ENCODE results near the gene GPR68. TPM values are rescaled to one million over a fixed set of nuclear protein-coding genes. Genes with fewer than 3 reads are reported as not detected.
A peak's percentile ranks its signal among the peaks of the same experiment; 100 is the strongest.

The GPR68 gene
- total RNA-seq = 5.7 and 6.0 TPM in 2 replicates

GRCh38 chr14:91244501-91244901 is at the start of gene GPR68:
TSS of gene GPR68 (minus strand) at chr14:91244704. CDS start at chr14:91235050, 9,654 bp downstream.
- Mint-ChIP-seq H3K9me3 (peaks cover 5% of the 10 kb centered on the region), H3K4me3 (ENCODE audit: low read depth) (peak within 1 kb of the TSS; percentile 84), H3K27ac (peak within 1 kb of the TSS; percentile 84), H3K4me1 (ENCODE audit: low read depth) (peaks cover 78% of the 10 kb centered on the region), H3K27me3 (ENCODE audit: low read depth) (no peaks in the 10 kb centered on the region), H3K36me3 (ENCODE audit: low read depth) (peaks cover 57% of the 10 kb centered on the region)
- peak; percentile 28 for DNase-seq (ENCODE audit: low spot score)
- intact Hi-C loops (cut with micrococcal nuclease) = loop anchor here (10.0 kb wide), 1 partner anchor 860 kb away; no protein-coding TSS in a partner anchor

- DNase-seq (ENCODE audit: low spot score) = no peak
- peaks cover 93% of the 10 kb centered on the region for H3K36me3 Mint-ChIP-seq (ENCODE audit: low read depth)
- no peaks in the 10 kb centered on the region for H3K9me3 Mint-ChIP-seq
- no peak overlapping the region for H3K4me3 Mint-ChIP-seq (ENCODE audit: low read depth)
- intact Hi-C loops (cut with micrococcal nuclease) = no loop called here
- peaks cover 5% of the 10 kb centered on the region for H3K4me1 Mint-ChIP-seq (ENCODE audit: low read depth)
- peak overlapping the region; percentile 29 for H3K27ac Mint-ChIP-seq
- H3K27me3 Mint-ChIP-seq (ENCODE audit: low read depth) = no peaks in the 10 kb centered on the region
These were observed 49.6 kb upstream of the GPR68 start for GRCh38 chr14:91294153-91294552.

- Mint-ChIP-seq H3K27me3 (ENCODE audit: low read depth) (no peaks in the 10 kb centered on the region), H3K4me3 (ENCODE audit: low read depth) (no peak overlapping the region), H3K27ac (no peak overlapping the region), H3K9me3 (no peaks in the 10 kb centered on the region), H3K4me1 (ENCODE audit: low read depth) (peaks cover 2% of the 10 kb centered on the region), H3K36me3 (ENCODE audit: low read depth) (peaks cover 90% of the 10 kb centered on the region)
- no peak for DNase-seq (ENCODE audit: low spot score)
- intact Hi-C loops (cut with micrococcal nuclease) = no loop called here
These were observed 48.8 kb upstream of the GPR68 start for GRCh38 chr14:91293281-91293680.

- Mint-ChIP-seq H3K36me3 (ENCODE audit: low read depth) (peaks cover 90% of the 10 kb centered on the region), H3K27ac (peak overlapping the region; percentile 20), H3K9me3 (no peaks in the 10 kb centered on the region), H3K27me3 (ENCODE audit: low read depth) (no peaks in the 10 kb centered on the region), H3K4me3 (ENCODE audit: low read depth) (no peak overlapping the region), H3K4me1 (ENCODE audit: low read depth) (peaks cover 2% of the 10 kb centered on the region)
- DNase-seq (ENCODE audit: low spot score) = no peak
- intact Hi-C loops (cut with micrococcal nuclease) = no loop called here
These were observed 48.0 kb upstream of the GPR68 start for GRCh38 chr14:91292491-91292890.

GRCh38 chr14:91291786-91292405 is 47.4 kb upstream of the GPR68 start:
- DNase-seq (ENCODE audit: low spot score) = no peak
- Mint-ChIP-seq H3K4me3 (ENCODE audit: low read depth) (no peak overlapping the region), H3K27me3 (ENCODE audit: low read depth) (no peaks in the 10 kb centered on the region), H3K27ac (no peak overlapping the region), H3K36me3 (ENCODE audit: low read depth) (peaks cover 90% of the 10 kb centered on the region), H3K9me3 (no peaks in the 10 kb centered on the region), H3K4me1 (ENCODE audit: low read depth) (peaks cover 2% of the 10 kb centered on the region)
- intact Hi-C loops (cut with micrococcal nuclease) = no loop called here

GRCh38 chr14:91290986-91291385 is 46.5 kb upstream of the GPR68 start:
- intact Hi-C loops (cut with micrococcal nuclease) = no loop called here
- Mint-ChIP-seq H3K4me3 (ENCODE audit: low read depth) (no peak overlapping the region), H3K4me1 (ENCODE audit: low read depth) (peaks cover 5% of the 10 kb centered on the region), H3K27ac (no peak overlapping the region), H3K27me3 (ENCODE audit: low read depth) (no peaks in the 10 kb centered on the region), H3K36me3 (ENCODE audit: low read depth) (peaks cover 90% of the 10 kb centered on the region), H3K9me3 (no peaks in the 10 kb centered on the region)
- DNase-seq (ENCODE audit: low spot score) = no peak

- peaks cover 13% of the 10 kb centered on the region for H3K4me1 Mint-ChIP-seq (ENCODE audit: low read depth)
- H3K9me3 Mint-ChIP-seq = no peaks in the 10 kb centered on the region
- peaks cover 96% of the 10 kb centered on the region for H3K36me3 Mint-ChIP-seq (ENCODE audit: low read depth)
- no peaks in the 10 kb centered on the region for H3K27me3 Mint-ChIP-seq (ENCODE audit: low read depth)
- H3K4me3 Mint-ChIP-seq (ENCODE audit: low read depth) = no peak overlapping the region
- H3K27ac Mint-ChIP-seq = no peak overlapping the region
- no peak for DNase-seq (ENCODE audit: low spot score)
- intact Hi-C loops (cut with micrococcal nuclease) = no loop called here
These were observed 45.0 kb upstream of the GPR68 start for GRCh38 chr14:91289464-91289863.

- Mint-ChIP-seq H3K27ac (no peak overlapping the region), H3K4me3 (ENCODE audit: low read depth) (no peak overlapping the region), H3K36me3 (ENCODE audit: low read depth) (peaks cover 96% of the 10 kb centered on the region), H3K9me3 (no peaks in the 10 kb centered on the region), H3K27me3 (ENCODE audit: low read depth) (no peaks in the 10 kb centered on the region), H3K4me1 (ENCODE audit: low read depth) (peaks cover 15% of the 10 kb centered on the region)
- intact Hi-C loops (cut with micrococcal nuclease) = no loop called here
- no peak for DNase-seq (ENCODE audit: low spot score)
These were observed 44.4 kb upstream of the GPR68 start for GRCh38 chr14:91288876-91289275.

- Mint-ChIP-seq H3K4me3 (ENCODE audit: low read depth) (no peak overlapping the region), H3K4me1 (ENCODE audit: low read depth) (peaks cover 13% of the 10 kb centered on the region), H3K27me3 (ENCODE audit: low read depth) (no peaks in the 10 kb centered on the region), H3K9me3 (no peaks in the 10 kb centered on the region), H3K36me3 (ENCODE audit: low read depth) (peaks cover 96% of the 10 kb centered on the region), H3K27ac (peak overlapping the region; percentile 66)
- intact Hi-C loops (cut with micrococcal nuclease) = loop anchor here (1.0 kb wide), 2 partner anchors 109 to 383 kb away; no protein-coding TSS in a partner anchor
- peak; percentile 68 for DNase-seq (ENCODE audit: low spot score)
These were observed 42.0 kb upstream of the GPR68 start for GRCh38 chr14:91286530-91286937.

GRCh38 chr14:91284791-91285548 is 40.5 kb upstream of the GPR68 start:
- Mint-ChIP-seq H3K4me1 (ENCODE audit: low read depth) (peaks cover 13% of the 10 kb centered on the region), H3K27ac (peak overlapping the region; percentile 39), H3K27me3 (ENCODE audit: low read depth) (no peaks in the 10 kb centered on the region), H3K36me3 (ENCODE audit: low read depth) (peaks cover 90% of the 10 kb centered on the region), H3K4me3 (ENCODE audit: low read depth) (no peak overlapping the region), H3K9me3 (no peaks in the 10 kb centered on the region)
- intact Hi-C loops (cut with micrococcal nuclease) = no loop called here
- DNase-seq (ENCODE audit: low spot score) = no peak

- no peak for DNase-seq (ENCODE audit: low spot score)
- Mint-ChIP-seq H3K27me3 (ENCODE audit: low read depth) (no peaks in the 10 kb centered on the region), H3K36me3 (ENCODE audit: low read depth) (peaks cover 87% of the 10 kb centered on the region), H3K4me1 (ENCODE audit: low read depth) (peaks cover 13% of the 10 kb centered on the region), H3K4me3 (ENCODE audit: low read depth) (no peak overlapping the region), H3K9me3 (no peaks in the 10 kb centered on the region), H3K27ac (no peak overlapping the region)
- intact Hi-C loops (cut with micrococcal nuclease) = no loop called here
These were observed 39.8 kb upstream of the GPR68 start for GRCh38 chr14:91284146-91284790.

- Mint-ChIP-seq H3K27me3 (ENCODE audit: low read depth) (no peaks in the 10 kb centered on the region), H3K9me3 (no peaks in the 10 kb centered on the region), H3K4me3 (ENCODE audit: low read depth) (no peak overlapping the region), H3K36me3 (ENCODE audit: low read depth) (peaks cover 86% of the 10 kb centered on the region), H3K4me1 (ENCODE audit: low read depth) (peaks cover 13% of the 10 kb centered on the region), H3K27ac (no peak overlapping the region)
- intact Hi-C loops (cut with micrococcal nuclease) = no loop called here
- no peak for DNase-seq (ENCODE audit: low spot score)
These were observed 39.2 kb upstream of the GPR68 start for GRCh38 chr14:91283666-91284065.
